GM21423 (cell line): ENCODE data around the gene LGALS14.

Experiments used
- ATAC-seq: cut with Tn5 transposase; IDR thresholded peaks from one replicate; pipeline ENCODE4 v1.9.1; 2021; ENCODE audit warnings: mild to moderate bottlenecking, moderate library complexity; ENCODE audit not compliant: unreplicated experiment

LGALS14 gene

DNA sequence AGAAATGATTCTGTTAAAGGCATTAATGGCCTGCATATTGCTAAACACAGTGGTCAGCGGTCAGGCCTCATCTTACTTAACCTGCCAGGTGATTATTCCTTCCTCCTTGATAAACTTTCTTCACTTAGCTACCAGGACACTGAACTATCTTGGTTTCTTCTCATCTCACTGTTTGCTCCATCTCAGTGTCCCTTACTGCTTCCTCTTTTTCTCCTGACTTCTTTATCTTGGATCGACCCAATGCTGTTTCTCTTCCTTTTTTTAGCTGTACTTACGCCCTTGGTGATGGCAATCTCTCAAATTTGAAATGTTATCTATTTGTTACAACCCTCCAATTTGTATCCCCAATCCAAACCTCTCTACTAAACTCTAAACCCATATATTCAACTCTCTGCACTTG lies 41.4 kb downstream of the LGALS14 start:
- ATAC-seq, result no peak

DNA sequence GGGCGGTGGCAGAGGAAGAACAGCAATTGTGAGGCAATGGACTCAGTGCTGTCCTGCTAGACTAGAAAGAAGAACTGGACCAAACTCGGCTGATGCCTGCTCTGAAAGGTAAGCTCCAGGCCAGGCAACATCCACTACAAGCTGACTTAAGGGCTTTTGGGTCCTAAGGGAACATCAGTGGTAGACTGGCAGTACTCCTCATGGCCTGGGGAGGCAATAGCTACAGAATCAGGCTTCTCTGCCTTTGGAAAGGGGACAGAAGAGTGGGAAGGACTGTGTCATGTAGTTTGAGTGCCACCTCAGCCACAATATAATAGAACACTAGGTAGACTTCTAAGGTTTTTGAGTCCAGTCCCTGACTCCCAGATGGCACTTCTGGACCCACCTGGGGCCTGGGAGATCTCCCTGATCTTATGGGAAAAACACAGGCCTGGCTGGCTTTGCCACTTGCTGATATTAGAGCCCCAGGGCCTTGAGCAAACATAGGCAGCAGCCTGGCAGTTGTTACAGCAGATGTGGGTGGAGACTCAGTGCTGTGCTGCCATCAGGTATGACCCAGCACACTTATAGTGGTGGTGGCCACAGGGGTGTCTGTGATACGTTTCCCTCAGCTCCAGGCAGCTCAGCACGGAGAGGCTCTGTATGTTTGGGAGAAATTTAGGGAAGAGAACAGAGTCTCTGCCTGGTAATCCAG lies 42.7 kb downstream of the LGALS14 start:
- no peak for ATAC-seq

DNA sequence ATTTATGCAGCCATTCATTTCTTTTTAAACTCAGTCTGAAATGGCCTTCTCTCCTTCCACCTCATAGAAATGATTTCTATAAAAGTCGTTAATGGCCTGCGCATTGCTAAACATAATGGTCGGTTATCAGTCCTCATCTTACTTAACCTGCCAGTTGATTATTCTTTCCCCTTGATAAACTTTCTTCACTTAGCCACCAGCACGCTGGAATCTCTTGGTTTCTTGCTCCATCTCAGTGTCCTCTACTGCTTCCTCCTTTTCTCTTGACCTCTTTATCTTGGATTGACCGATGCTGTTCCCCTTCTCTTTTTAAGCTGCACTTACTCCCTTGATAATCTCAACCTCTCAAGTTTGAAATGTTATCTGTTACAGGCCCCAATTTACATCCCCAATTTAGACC lies 45.7 kb downstream of the LGALS14 start:
- no peak for ATAC-seq

DNA sequence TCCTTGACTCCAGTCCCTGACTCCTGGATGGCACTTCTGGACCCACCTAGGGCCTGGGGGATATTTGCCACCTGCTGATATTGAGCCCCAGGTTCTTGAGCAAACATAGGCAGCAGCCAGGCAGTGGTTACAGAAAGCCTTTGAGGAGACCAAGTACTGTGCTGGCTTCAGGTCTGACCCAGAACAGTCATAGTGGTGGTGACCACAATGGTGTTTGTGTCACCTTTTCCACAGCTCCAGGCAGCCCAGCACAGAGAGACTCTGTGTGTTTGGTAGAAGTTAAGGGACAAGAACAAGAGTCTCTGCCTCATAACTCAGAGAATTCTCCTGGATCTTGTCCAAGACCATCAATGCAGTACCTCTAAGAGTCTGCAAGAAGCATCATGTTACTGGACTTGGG lies 48.1 kb downstream of the LGALS14 start:
- ATAC-seq, result no peak

DNA sequence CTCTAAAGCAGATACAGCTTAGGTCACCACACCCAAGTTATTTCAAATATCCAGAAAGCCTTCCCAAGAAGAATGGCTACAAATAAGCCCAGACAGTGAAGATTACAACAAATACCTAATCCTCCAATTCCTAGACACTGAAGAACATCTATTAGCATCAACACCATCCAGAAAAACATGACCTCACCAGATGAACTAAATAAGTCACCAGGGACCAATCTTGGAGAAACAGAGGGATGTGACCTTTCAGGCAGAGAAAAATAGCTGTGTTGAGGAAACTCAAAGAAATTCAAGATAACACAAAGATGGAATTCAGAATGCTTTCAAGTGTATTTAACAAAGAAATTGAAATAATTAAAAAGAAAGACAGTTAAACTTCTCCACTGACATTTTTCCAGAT lies 48.5 kb downstream of the LGALS14 start:
- ATAC-seq, result no peak

DNA sequence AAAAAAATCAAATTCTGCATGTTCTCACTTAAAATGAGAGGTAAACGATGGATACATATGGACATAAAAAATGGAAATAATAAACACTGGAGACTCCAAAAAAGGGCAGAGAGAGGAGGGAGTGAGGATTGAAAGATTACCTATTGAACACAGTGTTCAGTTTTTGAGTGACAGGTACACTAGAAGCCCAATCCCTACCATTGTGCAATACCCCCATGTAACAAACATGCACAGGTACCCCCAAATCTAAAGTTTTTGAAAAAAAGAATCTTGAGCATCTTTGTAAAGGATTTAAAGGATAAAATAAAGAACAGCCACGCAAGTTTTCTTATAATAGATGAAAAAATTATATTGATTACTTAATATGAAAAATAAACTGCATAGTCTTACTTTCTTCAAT lies 50.3 kb downstream of the LGALS14 start:
- ATAC-seq, result no peak

DNA sequence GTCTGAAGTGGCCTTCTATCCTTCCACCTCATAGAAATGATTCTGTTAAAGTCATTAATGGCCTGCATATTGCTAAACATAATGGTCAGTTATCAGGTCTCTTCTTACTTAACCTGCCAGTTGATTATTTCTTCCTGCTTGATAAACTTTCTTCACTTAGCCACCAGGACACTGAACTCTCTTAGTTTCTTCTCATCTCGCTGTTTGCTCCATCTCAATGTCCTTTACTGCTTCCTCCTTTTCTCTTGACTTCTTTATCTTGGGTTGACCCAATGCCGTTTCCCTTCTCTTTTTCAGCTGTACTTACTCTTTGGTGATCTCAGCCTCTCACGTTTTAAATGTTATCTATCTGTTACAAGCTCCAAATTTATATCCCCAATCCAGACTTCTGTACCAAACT lies 50.7 kb downstream of the LGALS14 start:
- no peak for ATAC-seq
